SK-N-MC (cell line): ENCODE measurements around the gene UQCC5.

Source experiments
- DNase-seq: peaks from one replicate; pipeline ENCODE4 v3.0.0-alpha.2; 2011; ENCODE audit warnings: low read depth, low spot score
- H3K27ac ChIP-seq: fragments of 200-600 bp; sonication (generic); 2 replicates; pipeline ENCODE4 v1.5.1; 2016; ENCODE audit warnings: mixed run types
- H3K36me3 ChIP-seq: fragments of 200-600 bp; sonication (generic); 2 replicates; pipeline ENCODE4 v1.6.1; 2017; ENCODE audit warnings: antibody characterized with exemption, low read length, mixed read lengths; ENCODE audit not compliant: insufficient read depth
- H3K4me3 ChIP-seq: fragments of 200-600 bp; sonication (generic); 2 replicates; pipeline ENCODE4 v1.5.1; 2016
- H3K9ac ChIP-seq: fragments of 200-600 bp; sonication (generic); 2 replicates; pipeline ENCODE4 v1.8.0; 2017; ENCODE audit warnings: mixed run types, mixed read lengths; ENCODE audit not compliant: insufficient read length
- H3K9me3 ChIP-seq: fragments of 200-600 bp; sonication (generic); 2 replicates; pipeline ENCODE4 v1.6.1; 2017; ENCODE audit warnings: low read depth, mild to moderate bottlenecking, antibody characterized with exemption, low read length, moderate library complexity, mixed read lengths
- EZH2 ChIP-seq: fragments of 200-600 bp; sonication (generic); IDR thresholded peaks from one replicate; pipeline ENCODE4 v1.6.1; 2017; ENCODE audit warnings: antibody characterized with exemption
- FOXP2 ChIP-seq: optimal IDR thresholded peaks from 2 replicates; pipeline ENCODE3; 2011; ENCODE audit warnings: mild to moderate bottlenecking, moderate library complexity; ENCODE audit not compliant: insufficient read depth; ENCODE audit errors: extremely low read length, control extremely low read depth
- POLR2AphosphoS5 ChIP-seq: IDR thresholded peaks from 2 replicates; pipeline ENCODE4 v1.6.1; 2012; ENCODE audit warnings: mild to moderate bottlenecking, low read depth, low read length, borderline replicate concordance

UQCC5 gene

DNA sequence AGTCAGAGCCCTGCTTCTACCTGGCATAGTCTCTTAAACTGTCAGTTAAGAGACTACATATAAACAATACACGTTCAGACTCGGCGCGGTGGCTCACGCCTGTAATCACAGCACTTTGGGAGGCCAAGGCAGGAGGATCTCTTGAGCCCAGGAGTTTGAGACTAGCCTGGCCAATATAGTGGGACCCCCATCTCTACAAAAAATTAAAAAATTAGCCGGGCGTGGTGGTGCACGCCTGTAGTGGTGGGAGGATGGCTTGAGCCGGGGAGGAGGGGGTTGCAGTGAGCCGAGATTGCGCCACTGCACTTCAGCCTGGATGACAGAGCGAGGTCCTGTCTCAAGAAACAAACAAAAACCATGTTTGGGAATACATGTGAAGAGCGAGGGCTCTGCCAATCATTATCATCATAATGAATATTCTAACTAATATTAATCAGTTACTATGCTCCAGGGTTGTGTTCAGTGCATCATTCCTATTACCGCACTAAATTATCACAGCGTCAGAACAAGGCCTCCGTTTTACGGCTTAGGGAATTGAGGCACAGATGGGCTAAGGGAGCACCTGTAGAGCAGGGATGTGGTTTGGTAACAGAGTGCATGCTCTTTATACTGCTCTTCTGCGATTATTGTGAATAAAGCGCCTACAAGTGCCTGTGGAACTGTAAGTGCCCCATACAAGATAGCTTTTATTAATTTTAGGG lies 844 bp upstream of the UQCC5 start:
- no peak for TF ChIP-seq POLR2AphosphoS5
- no peak for TF ChIP-seq FOXP2
- no peak for TF ChIP-seq EZH2
- H3K9me3 ChIP-seq: no peaks in the 10 kb centered on the region
- H3K4me3 ChIP-seq: 0 out of 2 replicates have a peak overlapping the region, but pooled peaks have one; percentile 19
- no peak for DNase-seq
- H3K9ac ChIP-seq: no peak overlapping the region
- H3K36me3 ChIP-seq: no peaks in the 10 kb centered on the region
- peak overlapping the region; percentile 31; the same call in 1 of the 2 replicates for H3K27ac ChIP-seq

DNA sequence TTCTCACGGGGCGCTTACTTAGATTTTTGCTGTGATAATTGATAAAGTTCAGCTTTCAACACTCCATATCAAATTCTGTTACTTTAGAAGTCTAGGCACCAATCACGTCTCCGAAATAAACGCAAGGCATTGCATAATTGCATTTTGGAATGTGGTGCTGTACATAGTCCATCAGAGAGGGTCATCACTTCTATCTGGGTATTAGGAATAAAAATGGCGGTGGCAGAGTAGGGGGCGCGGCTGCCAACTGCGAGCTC lies 365 bp upstream of the UQCC5 start:
- H3K36me3 ChIP-seq: no peaks in the 10 kb centered on the region
- TF ChIP-seq EZH2: no peak
- TF ChIP-seq POLR2AphosphoS5: no peak
- TF ChIP-seq FOXP2: no peak
- DNase-seq: no peak
- H3K9me3 ChIP-seq: no peaks in the 10 kb centered on the region
- peak overlapping the region; percentile 19; the same call in 1 of the 2 replicates for H3K4me3 ChIP-seq
- H3K27ac ChIP-seq: no peak overlapping the region
- H3K9ac ChIP-seq: no peak overlapping the region

DNA sequence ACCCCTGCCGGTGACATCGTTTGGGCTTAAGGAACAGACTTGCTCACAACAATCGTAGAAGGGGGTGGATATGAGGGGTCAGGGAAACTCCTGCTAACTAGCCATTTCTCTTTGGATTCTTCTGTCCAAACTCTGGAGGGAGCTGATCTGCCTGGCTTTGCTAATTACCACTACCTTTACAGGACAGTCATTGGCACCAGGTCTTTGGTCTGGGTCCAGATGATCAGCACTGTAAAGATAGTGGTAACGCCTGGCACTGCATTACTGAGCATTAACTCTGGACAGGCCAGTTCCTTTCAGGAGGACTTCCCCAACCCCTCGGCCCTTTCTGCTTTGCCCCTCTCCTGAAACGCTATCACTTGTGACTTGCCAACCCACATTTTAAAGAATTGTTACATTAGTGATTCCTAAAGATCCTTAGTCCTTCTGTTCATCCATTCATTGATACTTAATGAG lies 788 bp downstream of the UQCC5 start:
- Histone ChIP-seq H3K9me3 (no peaks in the 10 kb centered on the region), H3K4me3 (peak overlapping the region; percentile 85), H3K27ac (no peak overlapping the region), H3K36me3 (no peaks in the 10 kb centered on the region), H3K9ac (peak overlapping the region; percentile 87)
- no peak for DNase-seq
- TF ChIP-seq EZH2 (no peak), POLR2AphosphoS5 (no peak), FOXP2 (no peak)

DNA sequence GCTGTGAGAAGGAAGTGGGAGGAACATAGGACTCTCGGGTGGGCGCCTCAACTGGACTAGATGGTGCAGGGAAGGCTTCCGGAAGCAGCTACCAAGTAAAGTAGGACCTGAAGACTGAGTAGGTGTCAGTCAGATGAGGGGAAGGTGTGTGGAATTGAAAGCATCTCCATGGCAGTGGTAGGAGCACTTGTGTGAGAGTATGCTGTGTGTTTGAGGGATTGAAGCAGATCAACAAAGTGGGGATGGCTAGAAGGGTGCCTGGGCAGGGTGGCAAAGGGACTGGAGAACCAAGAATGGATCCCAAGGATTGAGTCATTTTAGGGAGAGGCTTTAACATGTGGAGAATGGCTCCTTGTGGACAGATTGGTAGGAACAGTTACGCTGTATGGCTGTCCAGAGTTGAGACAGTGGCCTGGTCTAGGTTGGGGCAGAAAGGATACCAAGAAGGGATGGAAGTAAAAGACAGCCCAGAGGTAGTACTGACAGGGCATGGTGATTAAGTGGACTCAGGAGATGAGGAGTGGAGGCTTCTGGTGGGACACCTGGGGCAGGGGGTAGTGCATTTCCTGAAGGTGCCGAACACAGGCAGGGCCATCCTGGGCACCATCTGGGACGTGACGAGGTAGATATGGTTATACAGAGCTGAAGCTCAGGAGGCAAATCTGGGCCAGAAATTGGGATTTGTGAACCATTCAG lies 1.5 kb downstream of the UQCC5 start:
- H3K27ac ChIP-seq: no peak overlapping the region
- H3K4me3 ChIP-seq: peak overlapping the region; percentile 85
- TF ChIP-seq EZH2 (no peak), FOXP2 (no peak)
- no peaks in the 10 kb centered on the region for H3K36me3 ChIP-seq
- H3K9me3 ChIP-seq: no peaks in the 10 kb centered on the region
- no peak for DNase-seq
- H3K9ac ChIP-seq: no peak overlapping the region

DNA sequence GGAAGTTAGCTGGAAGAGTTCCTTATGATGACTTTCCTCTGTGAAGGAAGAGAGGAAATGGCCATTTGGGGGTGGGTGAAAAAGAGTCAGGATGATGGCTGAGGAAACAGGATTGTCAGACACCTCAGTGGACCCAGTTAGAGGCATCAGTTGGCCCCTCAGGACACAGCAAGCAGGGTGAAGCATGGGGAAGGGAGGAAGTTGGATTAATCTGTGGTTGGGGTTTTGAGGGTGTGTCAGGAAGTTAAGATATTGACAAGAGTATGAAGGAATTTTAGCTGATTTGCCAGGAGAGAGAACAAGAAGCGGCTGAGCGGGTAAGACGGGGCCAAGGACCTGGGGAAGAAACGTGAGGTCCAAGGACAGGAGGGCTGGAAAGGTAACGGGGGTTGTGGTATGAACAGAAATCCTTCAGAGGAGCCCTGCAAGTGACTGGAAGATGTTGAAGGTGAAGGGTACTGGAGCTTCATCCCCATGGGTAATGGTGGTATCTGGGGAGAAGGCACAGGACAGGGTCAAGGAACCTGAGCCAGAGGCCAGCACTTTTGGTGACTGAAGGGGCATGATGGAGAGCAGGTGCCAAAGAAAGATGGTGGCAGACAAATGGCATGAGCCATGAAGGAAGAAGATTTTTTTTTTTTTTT lies 2.7 kb downstream of the UQCC5 start:
- no peak for DNase-seq
- Histone ChIP-seq H3K36me3 (no peaks in the 10 kb centered on the region), H3K9ac (no peak overlapping the region), H3K27ac (no peak overlapping the region), H3K9me3 (no peaks in the 10 kb centered on the region), H3K4me3 (no peak overlapping the region)
- TF ChIP-seq POLR2AphosphoS5 (no peak), EZH2 (no peak), FOXP2 (no peak)

DNA sequence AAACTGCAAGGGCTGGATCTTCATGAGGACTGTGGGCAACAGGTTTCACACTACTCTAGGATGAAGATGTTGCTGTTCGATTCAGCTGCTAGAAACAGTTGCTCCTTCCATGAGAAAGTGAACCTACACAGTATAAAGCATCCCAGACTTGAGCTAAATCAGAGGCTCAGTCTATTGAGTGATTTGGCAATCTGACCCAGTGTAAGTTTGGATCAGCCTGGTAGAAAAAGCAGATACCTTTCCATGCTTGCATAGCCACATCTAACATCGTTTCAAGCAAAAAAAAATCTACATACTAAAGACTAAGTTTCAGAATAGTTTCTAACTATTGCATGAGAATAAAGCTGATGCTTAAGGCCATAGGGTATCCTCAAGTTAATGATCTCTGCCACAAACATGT lies 4.6 kb downstream of the UQCC5 start:
- Histone ChIP-seq H3K9me3 (no peaks in the 10 kb centered on the region), H3K36me3 (0 out of 2 replicates have a peak, but pooled peaks cover 3% of the 10 kb centered on the region), H3K27ac (no peak overlapping the region), H3K9ac (no peak overlapping the region), H3K4me3 (no peak overlapping the region)
- DNase-seq: no peak
- TF ChIP-seq EZH2 (no peak), POLR2AphosphoS5 (no peak), FOXP2 (no peak)

DNA sequence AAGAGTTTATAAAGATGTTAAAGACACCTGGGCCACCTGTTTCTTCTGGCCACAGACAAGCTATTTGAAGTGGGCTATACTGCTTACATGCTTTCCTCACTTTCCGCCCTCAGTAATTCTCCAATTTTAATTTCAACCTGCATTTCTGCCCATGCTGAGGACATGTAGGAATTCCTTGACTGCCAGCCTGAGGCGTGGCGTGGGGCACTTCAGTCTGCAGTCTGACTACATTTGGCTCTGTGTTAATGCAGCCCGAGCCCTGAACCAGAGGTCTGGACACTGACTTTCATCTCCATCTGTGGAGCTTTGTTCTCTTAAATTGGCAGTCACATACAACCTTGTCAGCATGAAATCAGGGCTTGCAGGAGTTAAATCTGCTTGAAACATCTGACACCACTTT lies 8.5 kb downstream of the UQCC5 start:
- no peak for DNase-seq
- no peaks in the 10 kb centered on the region for H3K9me3 ChIP-seq
- no peak overlapping the region for H3K9ac ChIP-seq
- no peak overlapping the region for H3K27ac ChIP-seq
- TF ChIP-seq FOXP2 (no peak), POLR2AphosphoS5 (no peak), EZH2 (no peak)
- H3K4me3 ChIP-seq: no peak overlapping the region
- peaks cover 17% of the 10 kb centered on the region for H3K36me3 ChIP-seq

DNA sequence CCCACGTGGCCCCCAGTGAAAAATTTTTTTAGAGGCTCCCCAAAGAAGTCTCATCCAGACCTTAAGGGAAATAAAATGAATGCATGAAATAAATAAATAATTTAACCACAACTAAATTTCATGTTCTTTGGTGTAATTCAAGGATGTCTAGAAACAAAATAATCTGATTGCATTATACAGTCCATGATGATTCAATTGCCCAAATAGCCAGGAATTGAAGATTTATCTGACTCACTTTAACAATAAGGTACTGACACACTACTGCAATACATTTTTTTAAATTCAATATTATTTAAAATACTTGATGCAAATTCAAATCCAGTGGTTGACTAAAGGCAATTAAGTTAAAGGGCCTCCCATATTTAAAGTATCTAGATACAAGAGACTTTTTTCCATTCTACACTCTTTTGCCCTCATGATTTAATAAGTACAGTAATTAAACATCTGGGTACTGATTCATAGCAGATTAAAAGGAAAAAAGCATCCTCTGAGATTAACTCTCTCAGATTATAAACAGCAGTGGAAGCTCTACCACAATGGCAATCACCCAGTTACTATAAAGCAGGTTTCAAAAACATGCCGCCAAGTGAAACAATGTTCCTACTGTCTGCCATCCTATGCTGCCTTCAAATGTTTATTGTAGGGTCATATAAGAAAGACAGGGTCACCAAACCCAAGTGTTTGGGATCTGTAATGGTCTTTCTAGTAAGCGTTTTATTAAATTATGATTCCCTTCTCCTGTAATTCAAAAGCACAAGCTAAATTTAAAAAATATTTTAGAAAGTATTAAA lies 9.9 kb downstream of the UQCC5 start:
- TF ChIP-seq EZH2: no peak
- no peak for TF ChIP-seq FOXP2
- TF ChIP-seq POLR2AphosphoS5: no peak
- DNase-seq: no peak
- Histone ChIP-seq H3K9me3 (no peaks in the 10 kb centered on the region), H3K27ac (no peak overlapping the region), H3K4me3 (no peak overlapping the region), H3K36me3 (peaks cover 23% of the 10 kb centered on the region), H3K9ac (no peak overlapping the region)
